ENCODE measurements around the gene RMDN2.
"Not testable (repeated sequence)": the region's sequence is repeated elsewhere in the genome, so short reads cannot be mapped to it uniquely, and the experiment has no call there.

RMDN2 gene

GRCh38 chr2:37997629-37998028 lies 72.5 kb downstream of the RMDN2 start:
- DNase-seq, result no peak

GRCh38 chr2:38000485-38001222 lies 75.6 kb downstream of the RMDN2 start:
- no peak for DNase-seq

- DNase-seq, result not testable (repeated sequence)
Observed at GRCh38 chr2:38010187-38010586, 85.1 kb downstream of the RMDN2 start.

GRCh38 chr2:38010995-38011394 lies 85.9 kb downstream of the RMDN2 start:
- no peak for DNase-seq

GRCh38 chr2:38013158-38013752 lies 88.2 kb downstream of the RMDN2 start:
- peak; percentile 52 for DNase-seq

GRCh38 chr2:38016219-38016618 lies 91.1 kb downstream of the RMDN2 start:
- peak; percentile 58 for DNase-seq

GRCh38 chr2:38017836-38018235 lies 92.7 kb downstream of the RMDN2 start:
- no peak for DNase-seq

- not testable (repeated sequence) for DNase-seq
Observed at GRCh38 chr2:38020359-38021069, 95.4 kb downstream of the RMDN2 start.

GRCh38 chr2:38021589-38021988 lies 96.5 kb downstream of the RMDN2 start:
- no peak for DNase-seq

GRCh38 chr2:38026846-38027245 lies 101.8 kb downstream of the RMDN2 start:
- no peak for DNase-seq

- DNase-seq, result no peak
Observed at GRCh38 chr2:38028829-38029228, 103.7 kb downstream of the RMDN2 start.

GRCh38 chr2:38029512-38029911 lies 104.4 kb downstream of the RMDN2 start:
- DNase-seq, result no peak

GRCh38 chr2:38030635-38031355 lies 105.7 kb downstream of the RMDN2 start:
- DNase-seq, result no peak

- no peak for DNase-seq
Observed at GRCh38 chr2:38032946-38033345, 107.9 kb downstream of the RMDN2 start.

- DNase-seq, result peak; percentile 44
Observed at GRCh38 chr2:38033646-38034045, 108.6 kb downstream of the RMDN2 start.

GRCh38 chr2:38035968-38036367 lies 110.9 kb downstream of the RMDN2 start:
- DNase-seq, result no peak

- DNase-seq, result peak; percentile 71
Observed at GRCh38 chr2:38037325-38037724, 112.2 kb downstream of the RMDN2 start.

GRCh38 chr2:38037757-38038621 lies 112.9 kb downstream of the RMDN2 start:
- peak; percentile 45 for DNase-seq

- no peak for DNase-seq
Observed at GRCh38 chr2:38038682-38039081, 113.6 kb downstream of the RMDN2 start.

GRCh38 chr2:38039121-38039910 lies 114.2 kb downstream of the RMDN2 start:
- peak; percentile 64 for DNase-seq

- no peak for DNase-seq
Observed at GRCh38 chr2:38045811-38046210, 120.7 kb downstream of the RMDN2 start.
